GM19351 (cell line): Measurements from ENCODE around the gene C1orf105.

Source experiments
- ATAC-seq: cut with Tn5 transposase; IDR thresholded peaks from one replicate; pipeline ENCODE4 v1.9.1; 2021; ENCODE audit warnings: mild to moderate bottlenecking, moderate library complexity; ENCODE audit not compliant: unreplicated experiment

The C1orf105 gene

GRCh38 chr1:172455451-172455850, 35.0 kb downstream of the C1orf105 start:
- ATAC-seq: no peak

- ATAC-seq: no peak
Measured at GRCh38 chr1:172456344-172456769, 35.9 kb downstream of the C1orf105 start.

GRCh38 chr1:172457479-172458130, 37.1 kb downstream of the C1orf105 start:
- ATAC-seq: no peak

- ATAC-seq: no peak
Measured at GRCh38 chr1:172460177-172460576, 39.7 kb downstream of the C1orf105 start.

GRCh38 chr1:172460887-172461315, 40.4 kb downstream of the C1orf105 start:
- no peak for ATAC-seq

GRCh38 chr1:172465617-172466016, 45.1 kb downstream of the C1orf105 start:
- ATAC-seq: no peak

GRCh38 chr1:172466795-172467407, 46.4 kb downstream of the C1orf105 start:
- ATAC-seq: no peak

GRCh38 chr1:172467446-172467845, 47.0 kb downstream of the C1orf105 start:
- ATAC-seq: no peak

GRCh38 chr1:172468296-172468695, 47.8 kb downstream of the C1orf105 start:
- no peak for ATAC-seq

- ATAC-seq: no peak
Measured at GRCh38 chr1:172469717-172470116, 49.2 kb downstream of the C1orf105 start.

- no peak for ATAC-seq
Measured at GRCh38 chr1:172470149-172470548, 49.7 kb downstream of the C1orf105 start.

GRCh38 chr1:172471666-172472065, 51.2 kb downstream of the C1orf105 start:
- ATAC-seq: no peak

GRCh38 chr1:172472495-172472894, 52.0 kb downstream of the C1orf105 start:
- ATAC-seq: no peak

- no peak for ATAC-seq
Measured at GRCh38 chr1:172473302-172473701, 52.8 kb downstream of the C1orf105 start.

- no peak for ATAC-seq
Measured at GRCh38 chr1:172473842-172474241, 53.4 kb downstream of the C1orf105 start.

GRCh38 chr1:172476218-172476811, 55.8 kb downstream of the C1orf105 start:
- no peak for ATAC-seq

GRCh38 chr1:172477216-172477615, 56.7 kb downstream of the C1orf105 start:
- no peak for ATAC-seq

- ATAC-seq: no peak
Measured at GRCh38 chr1:172477741-172478140, 57.3 kb downstream of the C1orf105 start.

- no peak for ATAC-seq
Measured at GRCh38 chr1:172478485-172478884, 58.0 kb downstream of the C1orf105 start.

GRCh38 chr1:172480431-172480830, 59.9 kb downstream of the C1orf105 start:
- ATAC-seq: no peak

GRCh38 chr1:172482044-172482443, 61.6 kb downstream of the C1orf105 start:
- no peak for ATAC-seq

- no peak for ATAC-seq
Measured at GRCh38 chr1:172483448-172483847, 63.0 kb downstream of the C1orf105 start.
